Astrocyte (in vitro differentiated cells and primary cell): ENCODE data around the gene JAK2.
"Not testable (repeated sequence)": the region's sequence is repeated elsewhere in the genome, so short reads cannot be mapped to it uniquely, and the experiment has no call there.

Experiments used
- CTCF ChIP-seq: IDR thresholded peaks from 2 replicates; pipeline ENCODE4 v1.5.1; 2011; ENCODE audit warnings: low read depth, mild to moderate bottlenecking, inconsistent platforms, low read length, moderate library complexity; ENCODE audit not compliant: insufficient read depth
- EZH2 ChIP-seq: IDR thresholded peaks from 2 replicates; pipeline ENCODE4 v1.6.1; 2012; ENCODE audit warnings: mild to moderate bottlenecking, low read length, inconsistent platforms; ENCODE audit not compliant: insufficient read depth

DNA sequence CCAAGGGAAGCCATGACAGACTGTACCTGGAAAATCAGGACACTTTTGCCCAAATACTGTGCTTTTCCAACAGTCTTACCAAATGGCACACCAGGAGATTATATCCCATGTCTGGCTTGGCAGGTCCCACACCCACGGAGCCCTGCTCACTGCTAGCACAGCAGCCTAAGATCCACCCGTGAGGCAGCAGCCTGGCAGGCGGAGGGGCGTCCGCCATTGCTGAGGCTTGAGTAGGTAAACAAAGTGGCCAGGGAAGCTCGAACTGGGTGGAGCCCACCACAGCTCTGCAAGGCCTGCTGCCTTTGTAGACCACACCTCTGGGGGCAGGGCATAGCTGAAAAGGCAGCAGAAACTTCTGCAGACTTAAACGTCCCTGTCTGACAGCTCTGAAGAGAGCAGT lies 116.1 kb downstream of the JAK2 start:
- not testable (repeated sequence) for TF ChIP-seq EZH2, CTCF
